HL-60/S4 (cell line): ENCODE results near the gene SAMD10.
"Not testable (repeated sequence)": the region's sequence is repeated elsewhere in the genome, so short reads cannot be mapped to it uniquely, and the experiment has no call there.

Source experiments
- in situ Hi-C: fragments of 300-500 bp; cut with MboI; formaldehyde crosslinking; loops from 2 replicates; pipeline ENCODE4 v1.14.3; 2022; ENCODE audit warnings: low sequenced_read_pairs

Gene SAMD10

GRCh38 chr20:63979557-63980316, at the start of gene SAMD10:
TSS of gene SAMD10 (minus strand) at chr20:63979642. CDS start at chr20:63979467, 175 bp downstream.
- in situ Hi-C loops = no loop called here

DNA sequence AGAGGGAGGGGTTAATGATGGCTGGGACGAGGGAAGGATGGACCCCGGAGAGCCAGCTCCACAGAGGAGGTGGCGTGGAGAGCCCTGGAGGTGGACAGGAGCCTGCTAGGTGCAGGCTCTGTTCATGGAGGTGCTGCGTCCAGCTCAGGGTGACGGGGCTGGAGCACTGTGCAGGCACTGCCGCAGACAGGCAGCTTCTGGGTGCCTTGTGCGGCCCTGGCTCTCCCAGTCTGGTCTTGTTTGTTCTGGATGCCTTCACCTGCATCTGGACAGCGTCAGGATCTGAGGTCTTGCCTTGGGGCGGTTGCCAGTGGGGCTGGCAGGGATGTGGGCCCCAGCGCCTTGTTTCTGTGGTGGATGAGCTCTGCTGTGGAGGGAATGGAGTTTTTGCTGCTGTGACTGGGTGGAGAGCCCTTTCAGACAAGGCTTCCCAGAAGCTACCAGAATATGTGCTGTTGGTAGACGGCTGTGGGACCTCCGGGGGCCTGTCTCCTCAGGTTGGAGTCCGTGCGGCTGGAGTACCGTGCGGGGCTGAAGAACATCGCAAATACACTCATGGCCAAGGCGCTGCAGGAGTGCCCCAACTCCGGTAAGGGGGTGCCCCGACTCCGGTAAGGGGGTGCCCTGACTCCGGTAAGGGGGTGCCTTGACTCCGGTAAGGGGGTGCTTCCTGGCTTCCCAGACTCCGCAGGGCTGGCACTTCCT, 48.7 kb upstream of the SAMD10 start:
- in situ Hi-C loops = no loop called here

DNA sequence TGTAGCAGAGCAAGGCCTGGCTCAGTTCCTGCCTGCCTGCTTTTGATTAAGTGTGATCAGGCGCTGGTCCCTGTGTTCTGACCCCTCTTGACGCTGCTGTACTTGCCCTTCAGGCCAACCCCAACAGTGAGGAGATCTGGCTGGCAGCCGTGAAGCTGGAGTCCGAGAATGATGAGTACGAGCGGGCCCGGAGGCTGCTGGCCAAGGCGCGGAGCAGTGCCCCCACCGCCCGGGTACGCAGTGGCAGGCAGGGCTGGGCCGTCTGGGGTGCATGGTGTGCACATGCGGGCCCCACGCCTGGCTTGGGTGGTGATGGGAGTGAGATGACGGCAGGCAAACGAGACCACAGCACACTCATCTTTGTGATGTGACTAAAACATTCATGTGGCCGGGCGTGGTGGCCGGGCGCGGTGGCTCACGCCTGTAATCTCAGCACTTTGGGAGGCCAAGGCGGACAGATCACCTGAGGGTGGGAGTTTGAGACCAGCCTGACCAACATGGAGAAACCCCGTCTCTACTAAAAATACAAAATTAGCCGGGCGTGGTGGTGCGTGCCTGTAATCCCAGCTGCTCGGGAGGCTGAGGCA, 46.5 kb upstream of the SAMD10 start:
- in situ Hi-C loops = no loop called here

DNA sequence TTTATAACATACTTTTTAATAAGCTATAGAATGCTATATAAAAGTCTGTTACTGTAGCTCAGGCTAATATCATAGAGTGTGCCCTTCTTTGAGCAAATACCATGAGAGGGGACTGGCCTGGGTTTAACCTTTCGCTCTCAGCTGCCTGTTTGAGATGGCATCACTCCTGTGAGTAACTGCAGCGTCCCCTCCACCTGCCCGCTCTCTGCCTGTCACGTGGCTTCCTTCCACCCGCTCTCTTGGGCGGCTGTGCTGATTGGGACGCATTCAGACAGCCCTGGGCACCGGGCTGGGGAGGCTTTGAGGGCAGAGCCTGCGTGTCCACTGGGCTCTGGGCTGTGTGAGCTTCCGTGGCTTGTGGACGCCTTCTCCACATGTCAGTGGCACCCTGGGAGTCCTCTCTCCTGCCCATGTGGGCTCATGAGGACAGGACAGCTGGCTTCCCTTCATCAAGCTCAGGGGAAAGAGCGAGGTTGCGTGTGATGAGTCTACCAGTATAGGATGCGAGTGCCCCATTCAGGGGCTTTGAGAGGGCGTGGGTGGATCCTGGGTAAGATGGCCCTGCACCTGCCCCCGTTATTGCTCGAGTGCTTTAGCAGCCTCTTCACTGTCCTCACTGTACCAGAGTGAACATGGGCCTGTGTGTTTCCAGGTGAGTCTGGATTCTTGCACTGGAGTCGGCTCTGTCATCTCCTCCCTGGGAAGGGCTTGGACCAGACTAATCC, 45.8 kb upstream of the SAMD10 start:
- in situ Hi-C loops = no loop called here

DNA sequence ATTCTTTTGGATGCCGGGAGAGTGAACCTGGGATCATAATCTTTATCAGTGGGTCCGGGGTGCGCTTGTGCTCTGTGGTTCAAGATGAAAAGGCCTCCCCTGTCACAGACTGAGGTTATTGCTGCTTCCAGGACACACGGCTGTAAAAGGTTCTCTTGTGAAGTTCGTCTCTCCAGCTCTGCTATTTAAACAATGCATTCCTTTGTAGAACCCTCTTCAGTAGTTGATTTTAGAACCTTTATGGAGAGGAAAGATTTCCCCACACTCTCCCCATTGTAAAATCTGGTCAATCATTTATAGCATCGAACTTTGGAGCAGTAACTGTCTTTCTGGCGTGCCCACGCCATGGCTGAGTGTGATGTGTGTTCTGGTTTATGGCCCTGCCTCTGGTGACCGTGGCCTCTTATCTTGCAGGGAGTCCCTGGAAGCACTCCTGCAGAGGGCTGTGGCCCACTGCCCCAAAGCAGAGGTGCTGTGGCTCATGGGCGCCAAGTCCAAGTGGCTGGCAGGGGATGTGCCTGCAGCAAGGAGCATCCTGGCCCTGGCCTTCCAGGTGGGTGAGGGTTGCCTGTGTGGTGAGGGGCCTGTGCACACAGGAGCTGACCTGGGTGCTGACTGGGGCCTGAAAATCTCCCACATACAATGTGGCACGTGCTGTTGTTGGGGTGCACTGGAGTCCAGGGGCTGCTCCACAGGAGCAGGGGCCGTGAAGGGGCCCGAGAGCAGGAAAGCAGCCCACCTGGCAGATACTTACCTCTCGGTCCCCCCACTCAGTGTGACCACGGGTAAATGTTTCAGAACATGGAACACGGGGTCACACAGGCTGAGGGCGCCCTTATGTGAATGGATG, 44.9 kb upstream of the SAMD10 start:
- in situ Hi-C loops = no loop called here

DNA sequence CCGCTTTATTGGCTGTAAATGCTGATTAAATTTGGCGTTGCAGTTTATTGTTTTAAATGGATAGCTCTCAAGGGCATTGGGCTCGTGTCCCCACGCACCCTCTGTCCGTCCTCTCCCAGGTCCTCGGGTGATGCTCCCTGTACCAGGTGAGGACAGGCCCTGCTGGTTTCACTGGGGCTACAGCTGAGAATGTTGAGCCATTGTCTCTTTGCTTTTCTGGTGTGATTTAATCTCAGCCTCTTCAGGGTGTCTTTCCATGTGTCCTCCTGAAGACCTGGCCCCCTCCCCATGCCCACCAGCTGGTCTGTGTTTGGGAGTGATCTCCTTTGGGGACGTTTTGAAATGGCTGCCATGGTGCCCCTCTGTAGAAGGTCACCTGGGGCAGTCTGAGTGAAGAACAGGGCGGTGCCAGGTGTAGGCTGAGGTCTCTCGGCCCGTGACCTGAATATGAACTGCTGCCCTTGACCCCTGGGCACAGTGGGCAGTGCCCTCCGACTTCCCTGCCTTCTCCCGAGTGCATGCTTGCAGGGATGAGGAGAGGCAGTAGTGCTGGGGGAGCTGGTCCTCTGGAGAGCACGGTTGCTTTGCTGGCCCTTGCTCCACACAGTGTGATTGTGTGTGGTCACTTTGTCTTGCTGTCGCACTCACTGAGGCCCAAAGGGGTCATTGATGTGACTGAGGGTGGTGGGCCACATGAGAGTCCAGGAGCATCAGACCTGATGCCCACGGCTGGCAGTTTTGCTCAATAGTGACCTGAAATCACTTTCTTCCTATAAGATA, 44.1 kb upstream of the SAMD10 start:
- in situ Hi-C loops = no loop called here

DNA sequence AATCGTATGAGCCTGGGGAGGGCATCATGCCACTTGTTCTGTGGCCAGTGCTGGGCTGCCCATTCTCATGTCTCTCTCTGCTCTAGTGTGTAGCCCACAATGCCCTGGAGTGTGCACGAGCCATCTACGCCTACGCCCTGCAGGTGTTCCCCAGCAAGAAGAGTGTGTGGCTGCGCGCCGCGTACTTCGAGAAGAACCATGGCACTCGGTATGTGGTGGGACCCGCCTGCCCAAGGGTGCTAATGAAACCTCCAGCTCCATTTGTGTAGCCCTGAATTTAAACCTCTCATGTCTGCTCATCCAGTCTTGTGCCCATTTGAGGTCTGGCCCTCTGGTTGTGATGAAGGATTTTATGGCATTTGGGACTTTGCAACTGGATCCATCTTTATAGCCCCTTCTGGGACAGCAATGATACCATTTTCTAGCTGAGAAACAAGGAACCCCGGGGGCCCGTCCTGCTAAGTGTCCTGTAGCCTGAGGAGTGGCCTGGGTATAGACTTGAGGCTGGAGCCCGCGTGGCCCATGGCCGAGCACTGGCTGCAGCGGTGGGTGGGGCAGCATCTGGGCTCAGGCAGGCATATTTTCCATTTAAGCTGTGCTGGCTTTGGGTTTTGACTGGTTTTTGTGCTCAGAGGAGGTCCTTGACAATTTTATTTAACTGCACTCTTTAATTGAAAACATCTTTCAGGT, 43.4 kb upstream of the SAMD10 start:
- in situ Hi-C loops = no loop called here

DNA sequence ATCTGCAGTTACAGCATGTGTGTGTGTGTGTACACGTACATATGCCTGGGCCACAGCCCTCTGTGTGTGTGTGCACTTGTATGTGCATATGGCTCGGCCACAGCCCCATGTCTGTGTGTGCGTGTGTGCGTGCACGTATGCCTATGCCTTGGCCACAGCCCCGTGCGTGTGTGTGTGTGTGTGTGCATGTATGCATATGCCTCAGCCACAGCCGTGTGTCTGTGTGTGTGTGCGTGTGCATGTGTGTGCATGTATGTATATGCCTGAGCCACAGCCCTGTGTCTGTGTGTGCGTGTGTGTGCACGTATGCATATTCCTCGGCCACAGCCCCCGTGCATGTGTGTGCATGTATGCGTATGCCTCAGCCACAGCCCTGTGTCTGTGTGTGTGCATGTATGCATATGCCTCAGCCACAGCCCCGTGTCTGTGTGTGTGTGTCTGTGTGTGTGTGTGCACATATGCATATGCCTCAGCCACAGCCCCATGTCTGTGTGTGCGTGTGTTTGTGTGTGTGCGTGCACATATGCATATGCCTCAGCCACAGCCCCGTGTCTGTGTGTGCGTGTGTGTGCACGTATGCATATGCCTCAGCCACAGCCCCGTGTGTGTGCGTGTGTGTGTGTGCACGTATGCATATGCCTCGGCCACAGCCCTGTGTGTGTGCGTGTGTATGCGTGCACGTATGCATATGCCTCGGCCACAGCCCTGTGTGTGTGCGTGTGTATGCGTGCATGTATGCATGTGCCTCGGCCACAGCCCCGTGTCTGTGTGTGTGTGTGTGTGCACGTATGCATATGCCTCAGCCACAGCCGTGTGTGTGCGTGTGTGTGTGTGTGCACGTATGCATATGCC, 41.9 kb upstream of the SAMD10 start:
- in situ Hi-C loops = no loop called here

GRCh38 chr20:64015635-64016034, 36.2 kb upstream of the SAMD10 start:
- in situ Hi-C loops = no loop called here

GRCh38 chr20:64012385-64013154, 33.1 kb upstream of the SAMD10 start:
- in situ Hi-C loops = not testable (repeated sequence)

DNA sequence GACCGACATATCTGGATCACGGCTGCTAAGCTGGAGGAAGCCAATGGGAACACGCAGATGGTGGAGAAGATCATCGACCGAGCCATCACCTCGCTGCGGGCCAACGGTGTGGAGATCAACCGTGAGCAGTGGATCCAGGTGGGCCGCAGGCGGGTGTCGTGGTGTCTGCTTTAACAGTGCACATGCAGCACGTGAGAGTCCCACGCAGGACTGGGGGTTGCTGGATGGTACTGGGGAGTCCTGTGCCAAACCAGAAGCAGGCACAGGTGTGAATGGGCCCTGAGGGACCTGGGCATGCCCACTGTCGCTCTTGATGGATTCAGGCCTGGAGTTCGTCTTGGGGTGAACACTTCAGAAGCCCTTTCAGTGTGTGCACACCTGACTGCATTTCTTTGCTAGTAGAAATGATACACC, 31.9 kb upstream of the SAMD10 start:
- in situ Hi-C loops = no loop called here

DNA sequence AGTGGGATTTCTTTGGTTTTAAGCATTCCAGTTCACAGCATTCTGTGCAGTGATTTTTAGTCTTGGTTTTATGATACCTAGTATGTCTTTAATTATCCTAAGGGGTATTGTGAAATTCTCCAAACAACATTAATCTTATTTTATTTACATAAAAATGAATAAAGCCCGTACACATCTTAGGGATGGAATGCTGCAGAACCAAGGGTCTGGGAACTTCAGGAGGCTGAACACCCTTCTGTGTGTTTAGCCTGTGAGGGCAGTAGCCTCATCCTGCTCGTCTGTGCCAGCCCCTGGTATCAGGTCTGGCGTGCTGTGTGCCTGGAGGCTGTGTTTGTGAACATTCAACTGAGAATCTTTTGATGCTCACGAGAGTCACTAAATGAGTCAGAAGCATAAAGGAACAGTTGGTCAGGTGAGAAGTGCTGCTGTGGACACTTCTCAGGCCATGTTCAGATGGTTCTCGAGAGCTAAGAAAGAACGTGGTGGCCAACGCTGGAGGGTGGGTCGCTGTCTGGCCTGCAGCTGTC, 31.3 kb upstream of the SAMD10 start:
- in situ Hi-C loops = no loop called here

DNA sequence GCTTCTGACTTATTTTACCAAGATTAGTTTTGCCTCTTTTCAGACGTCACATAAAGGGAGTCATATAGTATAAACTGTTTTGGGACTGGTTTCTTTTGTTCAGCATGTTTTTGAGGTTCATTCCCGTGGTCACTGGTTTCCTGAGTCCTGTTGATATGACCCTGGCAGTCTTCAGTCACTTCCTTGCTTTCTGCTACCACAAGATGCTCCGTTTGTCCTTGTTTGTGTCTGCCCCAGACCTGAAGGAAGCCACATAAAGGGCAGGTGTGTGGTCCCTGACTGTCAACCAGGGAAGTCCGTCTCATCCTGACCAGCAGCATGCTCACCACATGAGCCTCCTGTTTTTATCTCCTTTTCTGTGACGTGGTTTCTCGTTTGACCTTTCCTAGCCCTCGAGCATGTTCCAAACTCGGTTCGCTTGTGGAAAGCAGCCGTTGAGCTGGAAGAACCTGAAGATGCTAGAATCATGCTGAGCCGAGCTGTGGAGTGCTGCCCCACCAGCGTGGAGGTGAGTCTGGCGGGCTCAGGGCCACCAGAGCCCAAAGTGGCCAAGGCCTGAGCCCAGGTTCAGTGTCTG, 30.5 kb upstream of the SAMD10 start:
- in situ Hi-C loops = no loop called here

- in situ Hi-C loops = no loop called here
Measured at GRCh38 chr20:64006902-64007301, 27.5 kb upstream of the SAMD10 start.

DNA sequence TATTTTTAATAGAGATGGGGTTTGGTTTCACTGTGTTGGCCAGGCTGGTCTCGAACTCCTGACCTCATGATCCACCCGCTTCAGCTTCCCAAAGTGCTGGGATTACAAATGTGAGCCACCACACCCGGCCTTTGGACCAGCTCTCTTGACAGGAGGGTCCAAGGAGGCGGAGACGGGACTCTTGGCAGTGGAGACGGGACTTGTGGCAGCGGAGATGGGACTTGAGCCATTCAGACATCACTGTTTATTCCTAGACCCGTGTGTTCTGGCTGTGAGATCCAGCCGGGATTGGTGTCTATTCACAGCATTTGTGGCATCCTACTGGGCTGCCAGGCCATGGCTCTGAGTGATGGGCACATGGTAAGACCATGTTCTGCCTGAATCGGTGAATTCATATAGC, 27.0 kb upstream of the SAMD10 start:
- in situ Hi-C loops = no loop called here

DNA sequence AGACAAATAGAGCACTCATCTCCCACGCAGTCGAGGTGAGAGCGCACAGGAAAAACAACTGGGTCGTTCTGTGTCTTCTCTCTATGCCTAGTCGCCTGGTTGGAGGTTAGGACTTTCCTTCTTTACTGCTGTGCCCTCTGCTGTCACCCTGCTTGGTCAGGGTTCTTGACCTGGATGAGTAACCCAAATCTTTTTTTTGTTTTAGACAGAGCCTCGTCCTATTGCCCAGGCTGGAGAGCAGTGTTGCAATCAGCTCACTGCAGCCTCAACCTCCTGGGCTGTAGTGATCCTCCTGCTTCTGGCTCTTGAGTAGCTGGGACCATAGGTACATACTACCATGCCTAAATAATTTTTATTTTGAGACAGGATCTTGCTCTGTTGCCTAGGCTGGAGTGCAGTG, 26.0 kb upstream of the SAMD10 start:
- in situ Hi-C loops = no loop called here
